GM21528 (cell line): Measurements from ENCODE around the gene SLC25A1.

Source experiments
- ATAC-seq: cut with Tn5 transposase; IDR thresholded peaks from one replicate; pipeline ENCODE4 v1.9.1; 2021; ENCODE audit warnings: mild to moderate bottlenecking, moderate library complexity; ENCODE audit not compliant: unreplicated experiment, low FRiP score

SLC25A1 gene

GRCh38 chr22:19143967-19144400, 34.6 kb downstream of the SLC25A1 start:
- ATAC-seq, result peak; percentile 9

- ATAC-seq, result no peak
Measured at GRCh38 chr22:19143212-19143611, 35.3 kb downstream of the SLC25A1 start.

- no peak for ATAC-seq
Measured at GRCh38 chr22:19142394-19142793, 36.1 kb downstream of the SLC25A1 start.

- ATAC-seq, result no peak
Measured at GRCh38 chr22:19139974-19140373, 38.6 kb downstream of the SLC25A1 start.

- no peak for ATAC-seq
Measured at GRCh38 chr22:19139001-19139356, 39.6 kb downstream of the SLC25A1 start.

- ATAC-seq, result no peak
Measured at GRCh38 chr22:19138217-19139000, 40.1 kb downstream of the SLC25A1 start.

- no peak for ATAC-seq
Measured at GRCh38 chr22:19137384-19138216, 40.9 kb downstream of the SLC25A1 start.

- ATAC-seq, result no peak
Measured at GRCh38 chr22:19136915-19137314, 41.6 kb downstream of the SLC25A1 start.

GRCh38 chr22:19134874-19135273, 43.7 kb downstream of the SLC25A1 start:
- no peak for ATAC-seq

GRCh38 chr22:19134176-19134831, 44.2 kb downstream of the SLC25A1 start:
- no peak for ATAC-seq

GRCh38 chr22:19133561-19133960, 45.0 kb downstream of the SLC25A1 start:
- no peak for ATAC-seq

- ATAC-seq, result no peak
Measured at GRCh38 chr22:19132693-19133400, 45.7 kb downstream of the SLC25A1 start.

- ATAC-seq, result no peak
Measured at GRCh38 chr22:19132153-19132552, 46.4 kb downstream of the SLC25A1 start.

GRCh38 chr22:19131685-19132015, 46.9 kb downstream of the SLC25A1 start:
- no peak for ATAC-seq

- ATAC-seq, result no peak
Measured at GRCh38 chr22:19130959-19131684, 47.4 kb downstream of the SLC25A1 start, which contains the start of gene TSSK2. Gene TSSK2 (plus strand): TSS chr22:19131308. CDS start chr22:19131400, 92 bp downstream.

GRCh38 chr22:19129871-19130270, 48.7 kb downstream of the SLC25A1 start:
- ATAC-seq, result no peak

GRCh38 chr22:19128946-19129727, 49.4 kb downstream of the SLC25A1 start:
- no peak for ATAC-seq

- ATAC-seq, result no peak
Measured at GRCh38 chr22:19128009-19128401, 50.5 kb downstream of the SLC25A1 start.

- no peak for ATAC-seq
Measured at GRCh38 chr22:19127329-19128008, 51.1 kb downstream of the SLC25A1 start.
